GM23338 (cell line): ENCODE measurements around the gene WNT11. TPM values are rescaled to one million over a fixed set of nuclear protein-coding genes. Genes with fewer than 3 reads are reported as not detected.

ENCODE experiments used
- ATAC-seq: fragments of 200-7000 bp; cut with Tn5 transposase; 3 replicates; pipeline ENCODE4 v1.9.1; 2020
- DNase-seq: peaks from one replicate; pipeline ENCODE4 v3.0.0-alpha.2; 2015; ENCODE audit warnings: low spot score
- H2AFZ ChIP-seq: fragments of 200-600 bp; sonication (generic); 2 replicates; pipeline ENCODE4 v1.8.0; 2016; ENCODE audit warnings: antibody characterized with exemption, mild to moderate bottlenecking, moderate library complexity
- H3F3A ChIP-seq: fragments of 200-600 bp; sonication (generic); replicated peaks from 2 replicates; pipeline ENCODE4 v1.8.0; 2017; ENCODE audit warnings: antibody characterized with exemption, mixed run types, low read depth
- H3K27ac ChIP-seq: fragments of 200-600 bp; sonication (generic); 2 replicates; pipeline ENCODE4 v1.6.1; 2016; ENCODE audit warnings: low read depth
- H3K27me3 ChIP-seq: fragments of 200-600 bp; sonication (generic); 2 replicates; pipeline ENCODE4 v1.8.0; 2016; ENCODE audit warnings: mild to moderate bottlenecking, mixed run types, moderate library complexity; ENCODE audit not compliant: insufficient read depth
- H3K36me3 ChIP-seq: fragments of 200-600 bp; sonication (generic); 2 replicates; pipeline ENCODE4 v1.8.0; 2016; ENCODE audit warnings: mild to moderate bottlenecking; ENCODE audit not compliant: insufficient read depth
- H3K4me1 ChIP-seq: fragments of 200-600 bp; sonication (generic); 2 replicates; pipeline ENCODE4 v1.8.0; 2016; ENCODE audit warnings: mild to moderate bottlenecking, moderate library complexity; ENCODE audit not compliant: insufficient read depth
- H3K4me2 ChIP-seq: fragments of 200-600 bp; sonication (generic); 2 replicates; pipeline ENCODE4 v1.7.1; 2017; ENCODE audit warnings: mixed run types
- H3K4me3 ChIP-seq: fragments of 200-600 bp; sonication (generic); 2 replicates; pipeline ENCODE4 v1.6.1; 2016; ENCODE audit warnings: mixed run types
- H3K79me2 ChIP-seq: fragments of 200-600 bp; sonication (generic); replicated peaks from 2 replicates; pipeline ENCODE4 v1.8.0; 2017; ENCODE audit warnings: mild to moderate bottlenecking; ENCODE audit not compliant: insufficient read depth
- H3K9me2 ChIP-seq: fragments of 200-600 bp; sonication (generic); 2 replicates; pipeline ENCODE4 v1.8.0; 2017; ENCODE audit not compliant: insufficient read depth
- H4K20me1 ChIP-seq: fragments of 200-600 bp; sonication (generic); replicated peaks from 2 replicates; pipeline ENCODE4 v1.8.0; 2017; ENCODE audit warnings: mild to moderate bottlenecking; ENCODE audit not compliant: insufficient read depth
- H3K27ac Mint-ChIP-seq: 2 replicates; pipeline ENCODE4 v1.8.0; 2020; ENCODE audit warnings: inconsistent platforms, mild to moderate bottlenecking, moderate library complexity, mixed read lengths
- H3K27me3 Mint-ChIP-seq: 3 replicates; pipeline ENCODE4 v1.8.0; 2022; ENCODE audit warnings: low read depth, mild to moderate bottlenecking, moderate library complexity, mixed read lengths, inconsistent platforms; ENCODE audit not compliant: insufficient read depth, poor library complexity
- H3K36me3 Mint-ChIP-seq: 3 replicates; pipeline ENCODE4 v1.8.0; 2021; ENCODE audit warnings: low read depth, mild to moderate bottlenecking, inconsistent platforms, moderate library complexity, mixed read lengths
- H3K4me1 Mint-ChIP-seq: 3 replicates; pipeline ENCODE4 v1.8.0; 2020; ENCODE audit warnings: mild to moderate bottlenecking, inconsistent platforms, mixed read lengths
- H3K4me3 Mint-ChIP-seq: 3 replicates; pipeline ENCODE4 v1.8.0; 2021; ENCODE audit warnings: moderate library complexity, mild to moderate bottlenecking, inconsistent platforms, mixed read lengths
- H3K9me3 Mint-ChIP-seq: 3 replicates; pipeline ENCODE4 v1.8.0; 2020; ENCODE audit warnings: moderate library complexity, mild to moderate bottlenecking, inconsistent platforms, mixed read lengths
- CREB1 ChIP-seq: fragments of 250-450 bp; sonication (Bioruptor Pico); IDR thresholded peaks from 2 replicates; pipeline ENCODE4 v1.5.0; 2020; ENCODE audit warnings: low read depth, mild to moderate bottlenecking, moderate library complexity
- CTCF ChIP-seq, 2 experiments: fragments of 200-600 bp in 1 of 2; sonication (generic) in 1 of 2; conservative IDR thresholded peaks; 2 replicates each; pipeline versions ENCODE4 v1.5.1 to v1.6.1; 2016 to 2017; ENCODE audit warnings: antibody characterized with exemption in 2 of 2, low read depth in 2 of 2, mild to moderate bottlenecking in 2 of 2, moderate library complexity in 1 of 2
- ETS1 ChIP-seq: IDR thresholded peaks from 2 replicates; pipeline ENCODE4 v1.6.1; 2016; ENCODE audit warnings: antibody characterized with exemption
- EZH2 ChIP-seq: fragments of 200-600 bp; sonication (generic); IDR thresholded peaks from one replicate; pipeline ENCODE4 v1.8.0; 2017; ENCODE audit warnings: antibody characterized with exemption, mild to moderate bottlenecking, low read depth; ENCODE audit not compliant: unreplicated experiment
- JUNB ChIP-seq: IDR thresholded peaks from one replicate; pipeline ENCODE4 v1.6.1; 2016; ENCODE audit warnings: antibody characterized with exemption; ENCODE audit not compliant: unreplicated experiment
- POLR2AphosphoS5 ChIP-seq: IDR thresholded peaks from 2 replicates; pipeline ENCODE4 v1.6.1; 2016; ENCODE audit warnings: antibody characterized with exemption, low read depth
- REST ChIP-seq: IDR thresholded peaks from one replicate; pipeline ENCODE4 v1.6.1; 2018; ENCODE audit warnings: antibody characterized with exemption; ENCODE audit not compliant: unreplicated experiment
- STAT1 ChIP-seq: IDR thresholded peaks from one replicate; pipeline ENCODE4 v1.6.1; 2016; ENCODE audit warnings: antibody characterized with exemption; ENCODE audit not compliant: unreplicated experiment
- ZNF331 ChIP-seq: fragments of 250-450 bp; sonication (Bioruptor Pico); IDR thresholded peaks from 2 replicates; pipeline ENCODE4 v1.5.0; 2020; ENCODE audit warnings: low read depth, mild to moderate bottlenecking, moderate library complexity
- ZNF462 ChIP-seq: fragments of 250-450 bp; sonication (Bioruptor Pico); IDR thresholded peaks from 2 replicates; pipeline ENCODE4 v1.5.0; 2020; ENCODE audit warnings: mild to moderate bottlenecking, moderate library complexity
- polyA plus RNA-seq: library from polyadenylated mRNA; unstranded; fragments of >200 nt; fragmentation: Nextera tagmentation; extraction: Ambion mirVana; gene quantifications from 2 replicates; pipeline ENCODE4 v1.2.1, GENCODE V29; 2016
- total RNA-seq: library from RNA; depleted of rRNA; stranded (reverse); fragments of >200 nt; shearing (Covaris generic); gene quantifications from 2 replicates; pipeline ENCODE4 v1.2.3, GENCODE V29; 2014

WNT11 gene
- total and polyA plus RNA-seq, 2 experiments from 2014 or later, result 0.44 to 0.56 TPM

- Histone ChIP-seq H3K4me2 (peak overlapping the region; percentile 78), H3K4me3 (peak overlapping the region; percentile 52), H4K20me1 (no peaks in the 10 kb centered on the region), H3K27me3 (peaks cover 30% of the 10 kb centered on the region), H3K36me3 (no peaks in the 10 kb centered on the region), H3K27ac (no peak overlapping the region), H3F3A (no peaks in the 10 kb centered on the region), H3K4me1 (peaks cover 10% of the 10 kb centered on the region; the same call in 1 of the 2 replicates), H2AFZ (peak overlapping the region; percentile 96), H3K9me2 (no peaks in the 10 kb centered on the region), H3K79me2 (no peaks in the 10 kb centered on the region)
- peaks cover 27% of the 10 kb centered on the region for H3K27me3 Mint-ChIP-seq
- H3K4me3 Mint-ChIP-seq, result peak overlapping the region; percentile 68
- ATAC-seq (no peak; the same call in 1 of the 3 replicates), DNase-seq (no peak)
- H3K4me1 Mint-ChIP-seq, result peaks cover 16% of the 10 kb centered on the region; the same call in 2 of the 3 replicates
- TF ChIP-seq ZNF462 (no peak), REST (no peak), EZH2 (no peak), ETS1 (no peak), CTCF (conservative IDR thresholded peaks at IDR 0.05; ENCODE audit: low read depth in 2 of 2) (no peak), CREB1 (CRISPR knock-in tag) (no peak), ZNF331 (CRISPR knock-in tag) (no peak), POLR2AphosphoS5 (no peak), STAT1 (no peak), JUNB (no peak)
- no peaks in the 10 kb centered on the region; the same call in 2 of the 3 replicates for H3K36me3 Mint-ChIP-seq
- no peaks in the 10 kb centered on the region; the same call in 1 of the 3 replicates for H3K9me3 Mint-ChIP-seq
- no peak overlapping the region for H3K27ac Mint-ChIP-seq
Measured at GRCh38 chr11:76243957-76244285, 37.6 kb upstream of the WNT11 start.
